GM06990 (cell line): Measurements from ENCODE around the gene FA2H.

Source experiments
- DNase-seq: peaks from one replicate; pipeline ENCODE4 v3.0.0-alpha.2; 2011; ENCODE audit not compliant: insufficient read length; ENCODE audit errors: extremely low read depth
- H3K27me3 ChIP-seq: replicated peaks from 2 replicates; pipeline ENCODE4 v1.6.0; 2011; ENCODE audit warnings: low read length; ENCODE audit not compliant: control insufficient read depth, insufficient read depth
- H3K36me3 ChIP-seq: 2 replicates; pipeline ENCODE4 v1.5.1; 2011; ENCODE audit warnings: low read length; ENCODE audit not compliant: control insufficient read depth, insufficient read depth
- H3K4me3 ChIP-seq: replicated peaks from 2 replicates; pipeline ENCODE4 v1.5.1; 2011; ENCODE audit warnings: low read depth, mild to moderate bottlenecking, control low read depth, low read length
- TF ChIP-seq, protein P1 (sequence below): IDR thresholded peaks from 2 replicates; pipeline ENCODE4 v1.5.1; 2011; ENCODE audit warnings: low read length, control low read depth, mild to moderate bottlenecking, inconsistent platforms; ENCODE audit not compliant: insufficient read depth, poor library complexity, severe bottlenecking

FA2H gene

GRCh38 chr16:74788108-74788507 is 13.5 kb upstream of the FA2H start:
- no peak for DNase-seq
- no peaks in the 10 kb centered on the region for H3K27me3 ChIP-seq
- H3K36me3 ChIP-seq, result no peaks in the 10 kb centered on the region
- no peak overlapping the region for H3K4me3 ChIP-seq
- TF ChIP-seq, protein P1, sequence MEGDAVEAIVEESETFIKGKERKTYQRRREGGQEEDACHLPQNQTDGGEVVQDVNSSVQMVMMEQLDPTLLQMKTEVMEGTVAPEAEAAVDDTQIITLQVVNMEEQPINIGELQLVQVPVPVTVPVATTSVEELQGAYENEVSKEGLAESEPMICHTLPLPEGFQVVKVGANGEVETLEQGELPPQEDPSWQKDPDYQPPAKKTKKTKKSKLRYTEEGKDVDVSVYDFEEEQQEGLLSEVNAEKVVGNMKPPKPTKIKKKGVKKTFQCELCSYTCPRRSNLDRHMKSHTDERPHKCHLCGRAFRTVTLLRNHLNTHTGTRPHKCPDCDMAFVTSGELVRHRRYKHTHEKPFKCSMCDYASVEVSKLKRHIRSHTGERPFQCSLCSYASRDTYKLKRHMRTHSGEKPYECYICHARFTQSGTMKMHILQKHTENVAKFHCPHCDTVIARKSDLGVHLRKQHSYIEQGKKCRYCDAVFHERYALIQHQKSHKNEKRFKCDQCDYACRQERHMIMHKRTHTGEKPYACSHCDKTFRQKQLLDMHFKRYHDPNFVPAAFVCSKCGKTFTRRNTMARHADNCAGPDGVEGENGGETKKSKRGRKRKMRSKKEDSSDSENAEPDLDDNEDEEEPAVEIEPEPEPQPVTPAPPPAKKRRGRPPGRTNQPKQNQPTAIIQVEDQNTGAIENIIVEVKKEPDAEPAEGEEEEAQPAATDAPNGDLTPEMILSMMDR, result no peak

- Histone ChIP-seq H3K27me3 (no peaks in the 10 kb centered on the region), H3K36me3 (no peaks in the 10 kb centered on the region), H3K4me3 (no peak overlapping the region)
- TF ChIP-seq, protein P1, result no peak
- no peak for DNase-seq
Measured at GRCh38 chr16:74785031-74785430, 10.4 kb upstream of the FA2H start.

DNA sequence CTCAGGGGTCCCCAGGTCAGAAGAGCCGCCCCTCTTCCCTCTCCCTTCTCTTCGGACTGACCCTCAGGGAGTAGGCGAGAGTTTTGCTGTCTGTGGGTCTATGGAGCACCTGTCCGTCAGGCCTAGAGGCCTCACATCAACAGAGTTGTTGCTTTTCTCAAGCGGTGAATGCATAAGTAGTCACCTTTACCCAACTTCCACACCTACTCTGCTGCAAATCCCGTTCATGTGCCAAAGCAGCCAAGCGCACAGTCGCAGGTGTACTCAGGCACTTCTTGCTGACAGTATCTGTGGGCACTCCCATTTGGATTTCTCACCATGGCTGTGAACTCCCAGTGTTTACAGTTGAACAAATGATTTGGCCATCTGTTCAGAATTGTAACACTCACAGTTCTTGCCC is 4.0 kb upstream of the FA2H start:
- DNase-seq, result no peak
- TF ChIP-seq, protein P1, result no peak
- H3K36me3 ChIP-seq, result no peaks in the 10 kb centered on the region
- no peak overlapping the region for H3K4me3 ChIP-seq
- H3K27me3 ChIP-seq, result no peaks in the 10 kb centered on the region

DNA sequence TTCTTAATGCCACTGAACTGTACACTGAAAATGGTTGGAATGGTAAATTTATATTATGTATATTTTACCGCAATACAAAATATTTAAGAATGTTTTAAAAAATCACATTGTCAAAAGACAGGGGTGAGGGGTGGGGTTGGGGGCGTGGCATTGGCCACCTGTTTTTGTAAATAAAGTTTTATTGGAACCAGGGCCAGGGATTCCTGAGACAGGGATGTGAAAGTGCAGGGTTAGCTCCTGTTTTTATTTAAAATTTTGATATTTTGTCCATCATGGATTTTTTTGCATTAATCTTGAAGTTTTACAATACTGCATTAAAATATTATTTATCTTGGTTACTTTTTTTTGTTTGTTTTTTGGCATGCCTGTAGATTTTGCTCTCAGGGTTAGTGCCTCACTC is 2.3 kb upstream of the FA2H start:
- H3K4me3 ChIP-seq, result no peak overlapping the region
- H3K36me3 ChIP-seq, result no peaks in the 10 kb centered on the region
- no peaks in the 10 kb centered on the region for H3K27me3 ChIP-seq
- TF ChIP-seq, protein P1, result no peak
- no peak for DNase-seq

DNA sequence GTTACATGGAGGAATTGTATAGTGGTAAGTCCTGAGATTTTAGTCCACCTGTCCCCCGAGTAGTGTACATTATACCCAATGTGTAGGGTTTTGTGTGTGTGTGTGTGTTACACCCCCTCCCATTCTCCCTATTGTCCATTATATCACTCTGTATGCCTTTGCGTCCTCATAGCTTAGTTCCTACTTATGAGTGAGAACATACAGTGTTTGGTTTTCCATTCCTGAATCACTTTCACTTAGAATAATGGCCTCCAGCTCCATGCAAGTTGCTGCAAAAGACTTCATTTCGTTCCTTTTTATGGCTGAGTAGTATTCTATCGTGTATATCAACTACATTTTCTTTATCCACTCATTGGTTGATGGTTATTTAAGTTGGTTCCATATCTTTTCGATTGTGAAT is 635 bp upstream of the FA2H start:
- no peaks in the 10 kb centered on the region for H3K27me3 ChIP-seq
- TF ChIP-seq, protein P1, result no peak
- peak overlapping the region; percentile 13; the same call in 1 of the 2 replicates for H3K4me3 ChIP-seq
- no peaks in the 10 kb centered on the region for H3K36me3 ChIP-seq
- no peak for DNase-seq
